GM18873 (cell line): ENCODE results near the gene LRIT1.

Source experiments
- ATAC-seq: cut with Tn5 transposase; IDR thresholded peaks from one replicate; pipeline ENCODE4 v1.9.1; 2021; ENCODE audit warnings: mild to moderate bottlenecking, moderate library complexity, moderate number of reproducible peaks; ENCODE audit not compliant: unreplicated experiment, low FRiP score

Gene LRIT1

GRCh38 chr10:84195044-84195830 is 46.1 kb downstream of the LRIT1 start:
- no peak for ATAC-seq

GRCh38 chr10:84194424-84195043 is 46.8 kb downstream of the LRIT1 start, which contains the start of gene CDHR1:
TSS of gene CDHR1 (plus strand) at chr10:84194537. CDS start at chr10:84194761, 224 bp downstream.
- ATAC-seq: peak; percentile 50

- ATAC-seq: peak; percentile 21
Observed at GRCh38 chr10:84193846-84194423, 47.4 kb downstream of the LRIT1 start.

- no peak for ATAC-seq
Observed at GRCh38 chr10:84193327-84193726, 48.0 kb downstream of the LRIT1 start.

- no peak for ATAC-seq
Observed at GRCh38 chr10:84191106-84191505, 50.2 kb downstream of the LRIT1 start.

GRCh38 chr10:84190621-84191020 is 50.7 kb downstream of the LRIT1 start:
- no peak for ATAC-seq

- no peak for ATAC-seq
Observed at GRCh38 chr10:84188815-84189214, 52.5 kb downstream of the LRIT1 start.

- no peak for ATAC-seq
Observed at GRCh38 chr10:84185526-84186175, 55.7 kb downstream of the LRIT1 start.

GRCh38 chr10:84184517-84184916 is 56.8 kb downstream of the LRIT1 start:
- ATAC-seq: no peak

GRCh38 chr10:84181631-84182030 is 59.7 kb downstream of the LRIT1 start:
- no peak for ATAC-seq
